Kidney epithelial cell (primary cell): ENCODE measurements around the gene CXCL3. TPM values are rescaled to one million over a fixed set of nuclear protein-coding genes. Genes with fewer than 3 reads are reported as not detected.

ENCODE experiments used
- DNase-seq: peaks from one replicate; pipeline ENCODE4 v3.0.0-alpha.2; 2010; ENCODE audit warnings: low read depth
- H3K27me3 ChIP-seq: 2 replicates; pipeline ENCODE4 v1.6.0; 2011; ENCODE audit warnings: low read length; ENCODE audit not compliant: control insufficient read depth, insufficient read depth
- H3K36me3 ChIP-seq: 2 replicates; pipeline ENCODE4 v1.5.1; 2011; ENCODE audit warnings: low read length; ENCODE audit not compliant: control insufficient read depth, insufficient read depth
- H3K4me3 ChIP-seq: 2 replicates; pipeline ENCODE4 v1.5.1; 2011; ENCODE audit warnings: low read depth, mild to moderate bottlenecking, control low read depth, low read length
- CTCF ChIP-seq: IDR thresholded peaks from 2 replicates; pipeline ENCODE4 v1.5.1; 2011; ENCODE audit warnings: mild to moderate bottlenecking, moderate library complexity, low read length, control low read depth, inconsistent platforms; ENCODE audit not compliant: insufficient read depth, poor library complexity, severe bottlenecking
- total RNA-seq: library from RNA; depleted of rRNA; stranded (reverse); fragments of >200 nt; gene quantifications from 2 replicates; pipeline ENCODE4 v1.2.3, GENCODE V29; 2015

Gene CXCL3
- total RNA-seq, 1 donor from 2014 or later, result 5.3 TPM

GRCh38 chr4:74058048-74058651 lies 19.7 kb upstream of the CXCL3 start:
- TF ChIP-seq CTCF, result no peak
- no peak for DNase-seq

GRCh38 chr4:74057588-74057987 lies 19.1 kb upstream of the CXCL3 start:
- no peak for DNase-seq
- TF ChIP-seq CTCF, result no peak
- Histone ChIP-seq H3K4me3 (no peak overlapping the region), H3K36me3 (no peaks in the 10 kb centered on the region), H3K27me3 (no peaks in the 10 kb centered on the region)

More at GRCh38 chr4:74058048-74058651, 19.7 kb upstream of the CXCL3 start:
- H3K36me3 ChIP-seq, result no peaks in the 10 kb centered on the region
- no peaks in the 10 kb centered on the region for H3K27me3 ChIP-seq
- no peak overlapping the region for H3K4me3 ChIP-seq

GRCh38 chr4:74056858-74057562 lies 18.5 kb upstream of the CXCL3 start:
- Histone ChIP-seq H3K27me3 (no peaks in the 10 kb centered on the region), H3K4me3 (no peak overlapping the region), H3K36me3 (no peaks in the 10 kb centered on the region)
- DNase-seq, result no peak
- TF ChIP-seq CTCF, result no peak

GRCh38 chr4:74056114-74056857 lies 17.8 kb upstream of the CXCL3 start:
- Histone ChIP-seq H3K36me3 (no peaks in the 10 kb centered on the region), H3K27me3 (no peaks in the 10 kb centered on the region), H3K4me3 (no peak overlapping the region)
- DNase-seq, result no peak
- no peak for TF ChIP-seq CTCF

GRCh38 chr4:74055498-74055897 lies 17.0 kb upstream of the CXCL3 start:
- no peaks in the 10 kb centered on the region for H3K36me3 ChIP-seq

More at GRCh38 chr4:74055498-74055897, 17.0 kb upstream of the CXCL3 start:
- Histone ChIP-seq H3K4me3 (no peak overlapping the region), H3K27me3 (no peaks in the 10 kb centered on the region)
- TF ChIP-seq CTCF, result no peak
- no peak for DNase-seq
